GM19023 (cell line): ENCODE data around the gene MTMR1.

Experiments used
- ATAC-seq: cut with Tn5 transposase; IDR thresholded peaks from one replicate; pipeline ENCODE4 v1.9.1; 2021; ENCODE audit warnings: mild to moderate bottlenecking, moderate library complexity; ENCODE audit not compliant: unreplicated experiment

Gene MTMR1

DNA sequence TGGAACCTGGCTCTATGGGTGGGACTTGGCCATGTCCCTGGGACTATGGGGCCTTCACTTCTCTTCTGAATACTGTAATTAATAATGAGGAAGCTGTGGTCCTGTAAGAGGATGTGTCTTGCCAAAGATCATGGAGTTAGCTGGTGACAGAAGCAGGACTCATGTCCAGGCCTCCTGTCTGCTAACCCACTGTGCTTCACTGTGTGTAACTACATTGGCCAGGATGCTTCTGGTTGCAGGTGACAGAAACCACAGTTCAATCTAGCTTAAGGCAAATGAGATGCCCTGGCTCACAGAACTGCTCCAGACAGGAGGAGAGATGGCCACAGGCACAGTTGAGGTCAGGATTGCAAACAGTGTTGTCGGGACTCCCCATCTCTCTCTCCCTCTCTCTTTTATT is 3.1 kb downstream of the MTMR1 start:
- no peak for ATAC-seq

GRCh38 chrX:150696866-150697265 is 3.7 kb downstream of the MTMR1 start:
- no peak for ATAC-seq

DNA sequence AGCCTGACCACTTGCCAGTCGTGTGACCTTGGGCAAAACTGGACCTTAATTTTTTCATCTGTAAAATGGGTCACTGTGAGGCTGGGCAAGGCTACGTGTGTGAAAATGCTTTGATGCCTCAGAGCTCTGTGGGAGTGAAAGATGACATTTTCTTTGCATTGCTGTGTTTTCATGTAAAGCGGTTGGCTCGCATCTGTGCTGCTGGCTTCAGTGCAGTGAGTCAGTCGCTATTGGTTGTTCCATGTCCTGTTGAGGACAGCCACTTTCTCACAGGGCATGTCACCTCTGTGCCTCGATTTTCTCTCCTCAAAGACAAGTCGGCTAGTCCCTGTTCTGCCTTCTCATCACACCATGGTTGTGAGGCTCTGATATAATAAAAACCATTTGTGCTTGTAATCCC is 4.4 kb downstream of the MTMR1 start:
- ATAC-seq = no peak

GRCh38 chrX:150698981-150699380 is 5.8 kb downstream of the MTMR1 start:
- no peak for ATAC-seq

GRCh38 chrX:150700107-150700506 is 6.9 kb downstream of the MTMR1 start:
- ATAC-seq = no peak

- no peak for ATAC-seq
These were observed 8.2 kb downstream of the MTMR1 start for GRCh38 chrX:150701377-150701776.

GRCh38 chrX:150702966-150703694 is 9.9 kb downstream of the MTMR1 start:
- no peak for ATAC-seq

DNA sequence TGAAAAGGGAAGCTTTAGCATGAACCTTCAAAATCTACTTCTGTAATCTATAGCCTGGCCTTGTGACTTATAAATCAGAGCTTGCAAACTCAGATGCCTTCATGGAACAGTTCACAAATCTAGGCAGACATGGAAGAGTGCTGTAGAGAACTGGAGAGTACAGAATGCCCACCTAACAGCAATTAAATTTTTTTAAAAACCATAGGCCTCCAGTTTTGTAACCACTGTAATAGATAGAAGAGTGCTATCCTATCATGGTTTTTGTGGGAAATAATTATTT is 10.4 kb downstream of the MTMR1 start:
- no peak for ATAC-seq

- no peak for ATAC-seq
These were observed 10.9 kb downstream of the MTMR1 start for GRCh38 chrX:150704030-150704613.

GRCh38 chrX:150712619-150713018 is 19.4 kb downstream of the MTMR1 start:
- no peak for ATAC-seq

DNA sequence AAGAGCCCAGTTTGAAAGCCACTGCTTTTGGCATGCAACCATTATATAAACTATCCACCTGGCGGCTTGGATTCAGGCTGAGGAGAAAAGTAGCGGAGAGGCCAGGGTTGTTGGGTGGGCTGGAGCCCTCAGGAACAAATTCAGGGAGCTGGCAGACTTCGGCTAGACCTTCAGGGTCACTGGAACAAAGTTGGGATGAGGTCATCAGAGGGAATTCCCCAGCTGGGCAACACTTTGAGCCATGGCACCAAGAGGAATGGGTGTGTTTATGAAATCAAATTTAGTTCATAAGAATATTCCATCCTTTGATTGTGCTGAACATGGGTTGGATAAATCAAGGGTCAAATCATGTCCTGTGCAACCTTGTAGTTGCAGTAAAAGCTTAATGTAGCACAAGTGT is 22.0 kb downstream of the MTMR1 start:
- ATAC-seq = no peak

DNA sequence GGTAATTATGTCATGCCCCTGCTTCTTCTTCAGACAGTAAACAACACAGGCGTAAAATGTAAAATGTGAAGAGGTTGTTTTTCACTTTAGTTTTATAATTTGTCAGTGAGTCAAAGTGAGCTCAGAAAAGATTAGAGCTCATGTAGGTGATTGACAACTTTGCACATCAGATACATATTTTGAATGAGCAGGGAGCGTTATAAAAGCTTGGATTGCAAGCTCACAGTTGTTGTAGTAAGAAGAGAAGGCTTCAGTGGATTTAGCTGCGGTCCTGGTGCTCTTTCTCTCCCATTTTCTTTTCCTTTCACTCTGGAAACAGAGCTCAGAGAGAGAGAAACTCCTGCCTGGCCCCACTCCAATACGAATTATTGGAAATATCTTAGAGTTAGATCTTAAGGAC is 26.4 kb downstream of the MTMR1 start:
- ATAC-seq = no peak

DNA sequence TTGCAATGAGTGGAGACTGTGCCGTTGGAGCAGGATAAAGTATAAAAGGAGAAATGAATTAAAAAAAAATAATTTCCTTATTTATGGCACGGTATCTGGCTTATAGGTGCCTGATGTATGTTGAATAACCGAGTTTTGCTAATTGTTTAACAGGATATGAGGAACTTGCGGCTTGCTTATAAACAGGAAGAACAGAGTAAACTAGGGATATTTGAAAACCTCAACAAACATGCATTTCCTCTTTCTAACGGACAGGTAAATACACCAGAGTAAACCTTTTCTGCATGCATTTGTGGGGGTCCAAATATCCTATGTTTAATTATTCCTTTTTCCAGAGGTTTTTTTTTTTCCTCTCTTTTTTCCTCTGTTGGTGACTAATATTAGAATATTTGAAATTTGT is 36.8 kb downstream of the MTMR1 start:
- no peak for ATAC-seq

GRCh38 chrX:150730719-150731118 is 37.5 kb downstream of the MTMR1 start:
- no peak for ATAC-seq

GRCh38 chrX:150731795-150732194 is 38.6 kb downstream of the MTMR1 start:
- ATAC-seq = no peak

- ATAC-seq = no peak
These were observed 43.3 kb downstream of the MTMR1 start for GRCh38 chrX:150736475-150736874.

DNA sequence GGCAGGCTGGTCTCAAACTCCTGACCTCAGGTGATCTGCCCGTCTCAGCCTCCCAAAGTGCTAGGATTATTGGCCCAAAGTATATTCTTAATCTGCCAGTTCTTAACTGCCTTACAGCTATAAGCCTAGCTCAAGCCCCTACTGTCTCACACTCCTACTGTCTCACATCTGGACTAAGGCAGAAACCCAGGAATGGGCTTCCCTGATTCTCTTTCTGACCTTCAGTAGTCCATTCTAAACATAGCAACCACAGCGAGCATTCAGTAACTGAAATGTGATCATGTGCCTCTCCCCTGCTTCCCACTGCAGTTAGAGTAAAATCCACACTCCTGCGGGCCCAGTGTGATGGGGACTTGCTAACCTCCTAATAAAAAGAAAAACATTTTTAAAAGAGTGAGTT is 58.9 kb downstream of the MTMR1 start:
- ATAC-seq = no peak

GRCh38 chrX:150753357-150753756 is 60.2 kb downstream of the MTMR1 start:
- ATAC-seq = no peak

GRCh38 chrX:150753968-150754367 is 60.8 kb downstream of the MTMR1 start:
- ATAC-seq = no peak

DNA sequence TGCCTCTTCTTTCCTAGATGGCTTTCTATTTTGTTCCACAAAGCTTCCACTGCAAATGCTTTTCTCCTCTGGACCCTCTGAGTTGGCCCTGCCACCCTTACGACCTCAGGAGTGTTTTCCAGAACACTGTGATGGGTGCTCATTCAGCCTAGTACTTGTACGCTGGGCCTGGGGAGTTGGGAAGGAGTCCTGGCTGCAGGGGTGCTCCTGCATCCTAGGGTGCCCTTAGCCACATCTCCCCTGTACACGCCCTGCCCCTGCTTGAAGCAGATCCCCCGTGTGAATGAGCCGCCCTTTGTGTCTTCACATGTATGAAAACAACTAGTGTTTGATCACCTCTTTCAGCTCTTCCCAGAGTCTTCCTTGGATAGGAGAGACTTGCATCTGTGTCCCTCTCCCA is 64.2 kb downstream of the MTMR1 start:
- no peak for ATAC-seq

GRCh38 chrX:150759568-150760416 is 66.6 kb downstream of the MTMR1 start:
- ATAC-seq = no peak

- ATAC-seq = no peak
These were observed 68.1 kb downstream of the MTMR1 start for GRCh38 chrX:150761176-150761818.
